Inflammatory macrophage treated with lipopolysaccharide for 4 hours (primary cell): Measurements from ENCODE around the gene ERBB4.
"Not testable (repeated sequence)": the region's sequence is repeated elsewhere in the genome, so short reads cannot be mapped to it uniquely, and the experiment has no call there.

Source experiments
- DNase-seq: peaks from one replicate; pipeline ENCODE4 v3.0.0-alpha.2; 2020

ERBB4 gene

GRCh38 chr2:212526059-212526458, 12.5 kb downstream of the ERBB4 start:
- no peak for DNase-seq

DNA sequence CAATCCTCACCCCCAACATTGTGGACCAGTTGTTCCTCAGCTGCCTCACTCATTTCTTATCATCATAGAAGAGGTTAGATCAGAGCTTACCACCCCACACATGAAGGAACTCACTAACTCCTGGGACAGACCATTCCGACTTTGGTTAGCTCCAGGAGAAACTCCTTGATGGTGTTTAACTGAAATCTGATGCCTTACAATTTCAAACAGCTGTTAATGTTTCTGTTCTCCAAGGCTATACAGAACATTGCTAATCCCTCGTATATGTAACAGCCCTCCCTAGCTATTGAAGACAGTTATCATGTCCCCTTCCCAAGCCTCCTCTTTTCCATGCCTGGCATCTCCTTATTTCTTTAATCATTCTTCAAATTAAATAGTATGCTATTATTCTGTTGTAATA, 14.8 kb downstream of the ERBB4 start:
- no peak for DNase-seq

DNA sequence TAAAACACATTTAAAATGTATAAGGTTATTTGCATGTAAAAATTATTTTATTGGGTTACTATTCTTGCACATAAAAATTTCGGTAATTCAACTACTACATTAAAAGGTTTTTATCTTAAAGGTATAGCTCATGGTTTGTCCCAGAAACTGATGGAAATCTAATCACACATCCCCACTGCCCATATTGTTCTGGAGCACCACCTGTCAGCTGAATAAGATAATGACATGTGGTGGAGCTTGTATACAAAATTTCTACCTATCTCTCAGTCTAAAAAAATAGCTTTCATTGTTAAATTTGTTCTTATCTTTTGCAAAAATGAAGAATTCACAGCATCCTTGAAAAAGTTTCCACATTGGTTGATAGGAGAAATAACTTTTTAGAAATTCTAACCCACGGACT, 18.3 kb downstream of the ERBB4 start:
- no peak for DNase-seq

GRCh38 chr2:212517693-212518092, 20.9 kb downstream of the ERBB4 start:
- DNase-seq, result no peak

- DNase-seq, result no peak
Observed at GRCh38 chr2:212505586-212505985, 33.0 kb downstream of the ERBB4 start.

DNA sequence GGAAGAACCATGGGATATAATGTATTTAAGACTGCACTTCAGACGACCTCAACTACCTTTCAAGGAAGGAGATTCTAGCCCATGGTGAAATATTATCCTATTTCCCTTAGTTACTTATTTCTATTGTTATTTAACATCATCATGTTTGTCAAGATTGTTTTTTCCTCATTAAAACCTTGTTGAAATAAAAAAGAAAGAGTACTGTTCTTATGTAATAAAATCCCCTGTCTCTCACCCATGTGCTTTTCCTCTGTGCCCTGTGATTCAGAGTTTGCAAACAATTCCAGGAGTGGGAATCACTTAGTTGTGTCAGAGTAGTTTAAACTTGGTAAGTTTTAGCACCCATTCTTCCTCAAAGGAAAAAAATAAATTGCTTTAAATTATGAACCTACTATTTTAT, 43.6 kb downstream of the ERBB4 start:
- no peak for DNase-seq

DNA sequence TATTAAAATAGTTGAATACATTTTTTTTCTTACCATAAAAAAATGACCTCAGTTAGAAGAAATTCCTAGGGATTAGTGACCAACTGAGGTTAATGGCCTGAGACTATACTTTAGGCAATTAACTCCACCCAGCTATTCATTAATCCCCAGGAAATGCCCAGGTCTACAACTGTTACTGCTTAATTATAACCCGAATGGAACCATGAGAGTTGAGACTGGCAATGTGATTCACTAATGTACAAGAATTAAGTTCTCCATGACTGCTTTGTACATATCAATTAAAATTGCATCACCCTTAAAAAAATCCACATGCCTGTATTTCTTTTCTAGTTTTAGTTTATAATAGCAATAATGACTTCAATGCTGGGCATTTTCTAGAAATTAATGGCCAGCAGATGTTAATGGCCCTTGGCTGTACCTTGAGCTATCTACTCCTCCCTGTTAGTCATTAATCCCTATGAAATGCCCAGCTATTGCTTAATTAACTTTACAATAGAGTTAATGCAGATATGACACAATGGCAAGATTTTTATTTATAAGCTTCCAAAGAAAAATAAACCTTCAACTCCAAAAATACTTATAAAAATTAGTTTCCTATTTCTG, 44.1 kb downstream of the ERBB4 start:
- DNase-seq, result no peak

- DNase-seq, result no peak
Observed at GRCh38 chr2:212489719-212490346, 48.8 kb downstream of the ERBB4 start.

DNA sequence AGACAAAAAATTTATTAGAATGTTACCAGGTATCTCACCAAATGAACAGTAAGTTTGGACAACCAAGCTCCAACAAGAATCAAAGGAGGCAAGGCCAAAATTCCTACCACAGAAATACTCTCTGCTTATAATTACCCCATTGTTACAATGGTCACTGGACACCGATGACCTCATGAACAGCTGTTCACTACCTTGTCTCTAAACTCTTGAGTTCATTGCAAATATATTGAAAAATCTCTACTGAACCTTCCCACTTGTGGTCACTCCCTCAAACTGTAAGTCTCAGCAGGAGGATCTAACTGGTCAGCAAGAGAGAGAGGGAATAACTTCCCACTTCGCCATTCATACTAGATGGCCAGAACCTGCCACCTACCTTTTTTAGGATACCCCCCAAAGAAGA, 50.0 kb downstream of the ERBB4 start:
- DNase-seq, result no peak

- DNase-seq, result no peak
Observed at GRCh38 chr2:212484563-212485080, 54.0 kb downstream of the ERBB4 start.

DNA sequence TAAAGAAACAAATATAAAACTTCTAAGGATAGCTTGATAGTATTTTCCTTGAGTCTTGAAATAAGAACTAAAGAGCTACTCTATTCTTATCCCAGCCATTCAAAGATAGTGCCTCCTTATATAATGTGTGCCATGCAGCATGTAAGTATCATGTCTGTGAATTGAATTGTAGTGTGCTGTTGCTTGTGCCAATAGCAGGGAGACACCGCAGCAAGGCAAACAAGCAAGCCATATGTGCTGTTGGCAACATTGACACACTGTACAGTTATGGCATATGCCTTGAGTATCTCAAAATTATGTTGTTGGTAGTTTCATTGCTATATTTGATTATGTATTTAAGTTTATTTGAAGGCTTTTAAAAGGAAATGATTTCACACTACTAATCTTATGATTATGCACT, 58.2 kb downstream of the ERBB4 start:
- no peak for DNase-seq

GRCh38 chr2:212477571-212477970, 61.0 kb downstream of the ERBB4 start:
- no peak for DNase-seq

DNA sequence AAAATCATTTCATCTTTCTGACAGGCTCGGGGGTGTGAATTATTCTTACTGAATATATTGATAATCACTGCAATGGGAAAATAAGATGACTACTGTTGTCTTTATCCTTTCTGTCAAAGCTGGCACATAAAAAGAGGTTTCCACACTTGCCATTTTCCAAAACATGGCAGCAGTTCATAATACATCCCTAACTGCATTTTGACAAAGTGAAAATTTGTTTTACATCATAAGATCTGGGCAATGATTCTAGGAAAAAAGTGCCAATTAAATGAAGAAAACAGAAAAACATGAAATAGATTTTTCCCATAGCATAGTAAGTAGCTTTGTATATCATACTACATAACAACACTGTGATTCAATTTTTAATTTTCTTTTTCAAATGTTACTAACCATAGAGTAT, 65.4 kb downstream of the ERBB4 start:
- no peak for DNase-seq

GRCh38 chr2:212467551-212467950, 71.1 kb downstream of the ERBB4 start:
- not testable (repeated sequence) for DNase-seq

DNA sequence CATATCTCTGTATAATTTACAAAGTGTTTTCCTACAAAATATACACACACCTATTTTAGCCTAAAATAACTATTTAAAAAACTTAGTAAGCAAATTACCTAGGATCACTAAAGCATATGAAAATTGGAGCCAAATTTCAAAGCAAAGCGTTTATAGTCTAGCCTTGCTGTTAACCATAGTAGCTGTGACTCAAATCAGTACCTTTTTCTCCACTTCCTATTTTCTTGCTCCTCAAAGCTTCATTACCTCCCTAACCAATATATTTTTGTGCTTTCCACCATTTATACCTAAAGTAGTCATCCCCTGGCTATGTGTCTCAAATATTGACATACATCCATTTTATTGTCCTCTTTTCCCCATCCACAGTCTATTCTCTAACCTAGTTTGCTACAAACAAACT, 73.1 kb downstream of the ERBB4 start:
- DNase-seq, result no peak

GRCh38 chr2:212461708-212462107, 76.9 kb downstream of the ERBB4 start:
- not testable (repeated sequence) for DNase-seq

DNA sequence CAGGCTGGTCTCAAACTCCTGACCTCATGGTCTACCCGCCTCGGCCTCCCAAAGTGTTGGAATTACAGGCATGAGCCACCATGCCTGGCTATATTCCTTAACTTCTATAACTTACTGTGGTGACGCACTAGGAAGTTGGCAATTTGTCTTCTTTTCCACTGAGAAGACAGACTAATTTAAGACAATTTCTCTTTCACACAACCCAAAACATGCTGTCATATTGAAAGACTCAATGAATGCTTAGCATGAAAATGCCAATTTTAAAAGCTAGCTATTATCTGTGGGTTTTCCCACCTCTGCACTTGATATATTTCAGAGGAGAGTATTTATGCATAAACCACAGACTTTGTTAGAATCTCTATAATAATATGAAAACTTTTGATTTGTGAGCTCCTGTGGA, 84.5 kb downstream of the ERBB4 start:
- DNase-seq, result no peak

DNA sequence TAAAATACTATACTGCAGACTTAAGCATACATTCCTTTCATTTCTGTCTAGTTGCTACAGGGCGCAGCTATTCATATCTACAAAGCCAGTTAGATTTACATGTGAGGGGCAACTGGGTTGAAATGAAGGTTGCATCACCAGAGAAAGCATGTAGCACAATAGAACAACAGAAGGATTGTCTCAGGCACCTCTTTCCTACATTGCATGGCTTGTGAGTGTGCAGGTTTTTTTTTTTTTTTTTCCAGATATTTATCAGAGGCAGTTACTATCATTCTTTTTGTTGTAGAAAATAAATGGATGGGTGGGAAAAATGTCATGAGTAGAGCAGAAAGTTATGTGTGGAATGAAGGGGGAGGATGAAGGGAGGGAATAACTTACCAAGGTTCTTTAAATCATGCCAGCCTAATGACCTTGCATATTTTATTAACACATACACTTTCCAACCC, 86.8 kb downstream of the ERBB4 start:
- DNase-seq, result no peak

GRCh38 chr2:212448698-212449097, 89.9 kb downstream of the ERBB4 start:
- DNase-seq, result no peak

DNA sequence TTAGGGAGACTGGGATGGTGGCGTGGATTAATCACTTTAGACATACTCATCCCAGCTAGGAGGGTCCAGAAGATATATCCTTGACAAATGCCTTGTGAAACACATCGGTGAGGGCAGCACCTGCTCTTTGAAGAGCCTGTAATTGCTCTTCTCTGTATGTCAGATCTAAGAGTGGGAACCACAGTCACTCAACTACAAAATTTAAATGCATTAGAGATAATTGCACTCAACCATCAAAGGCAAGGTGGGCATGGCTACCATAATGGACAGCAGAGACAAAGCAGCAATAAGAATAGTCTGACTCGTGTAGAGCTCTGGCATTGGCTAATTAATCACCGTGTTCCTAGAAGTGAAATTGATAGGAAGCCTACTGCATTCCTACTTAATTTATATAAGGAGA, 96.8 kb downstream of the ERBB4 start:
- DNase-seq, result no peak

GRCh38 chr2:212441141-212441540, 97.5 kb downstream of the ERBB4 start:
- DNase-seq, result no peak

GRCh38 chr2:212428681-212429478, 109.7 kb downstream of the ERBB4 start:
- no peak for DNase-seq

GRCh38 chr2:212427638-212428037, 111.0 kb downstream of the ERBB4 start:
- DNase-seq, result no peak
